HEK293 (cell line): ENCODE results near the gene OTX1.

ENCODE experiments used
- PRDM1 ChIP-seq: fragments of 450-650 bp; formaldehyde crosslinking; IDR thresholded peaks from 2 replicates; pipeline ENCODE4; 2016; ENCODE audit warnings: missing biosample characterization, missing genetic modification characterization
- SETDB1 ChIP-seq: IDR thresholded peaks from one replicate; pipeline ENCODE4 v1.6.1; 2017; ENCODE audit warnings: mild to moderate bottlenecking, low read length, moderate library complexity, mixed read lengths; ENCODE audit not compliant: insufficient read length
- ZNF121 ChIP-seq: fragments of 450-650 bp; formaldehyde crosslinking; IDR thresholded peaks from 2 replicates; pipeline ENCODE4 v1.5.1; 2016; ENCODE audit warnings: missing biosample characterization, missing genetic modification characterization
- ZNF155 ChIP-seq: fragments of 450-650 bp; formaldehyde crosslinking; IDR thresholded peaks from 2 replicates; pipeline ENCODE4 v1.5.1; 2016; ENCODE audit warnings: missing biosample characterization, missing genetic modification characterization
- ZNF169 ChIP-seq: fragments of 450-650 bp; formaldehyde crosslinking; IDR thresholded peaks from 2 replicates; pipeline ENCODE4 v1.5.1; 2016; ENCODE audit warnings: missing biosample characterization, missing genetic modification characterization
- ZNF302 ChIP-seq: fragments of 450-650 bp; formaldehyde crosslinking; IDR thresholded peaks from 2 replicates; pipeline ENCODE4 v1.5.1; 2016; ENCODE audit warnings: missing biosample characterization, missing genetic modification characterization, low read depth
- ZNF555 ChIP-seq: fragments of 450-650 bp; formaldehyde crosslinking; conservative IDR thresholded peaks from 2 replicates; pipeline ENCODE4 v1.5.1; 2017; ENCODE audit warnings: missing biosample characterization, mild to moderate bottlenecking, missing genetic modification characterization, inconsistent platforms
- ZNF626 ChIP-seq: fragments of 450-650 bp; sonication (Bioruptor Pico); formaldehyde crosslinking; IDR thresholded peaks from 2 replicates; pipeline ENCODE4 v1.5.1; 2018; ENCODE audit warnings: missing biosample characterization, missing genetic modification characterization, inconsistent platforms
- ZNF670 ChIP-seq: fragments of 450-650 bp; formaldehyde crosslinking; IDR thresholded peaks from 2 replicates; pipeline ENCODE4 v1.5.1; 2016; ENCODE audit warnings: missing biosample characterization, missing genetic modification characterization, low read depth
- TF ChIP-seq, protein P1 (sequence below): fragments of 450-650 bp; formaldehyde crosslinking; IDR thresholded peaks from 2 replicates; pipeline ENCODE4 v1.5.1; 2016; ENCODE audit warnings: missing biosample characterization, missing genetic modification characterization
- TF ChIP-seq, protein P2 (sequence below): fragments of 450-650 bp; formaldehyde crosslinking; IDR thresholded peaks from 2 replicates; pipeline ENCODE4 v1.5.1; 2016; ENCODE audit warnings: missing biosample characterization, missing genetic modification characterization

GRCh38 chr2:63060472-63060991 lies 9.9 kb downstream of the OTX1 start:
- TF ChIP-seq SETDB1 (no peak), ZNF626 (tag by site-specific recombination) (no peak), ZNF555 (tag by site-specific recombination) (no peak), PRDM1 (tag by site-specific recombination) (no peak), ZNF121 (tag by site-specific recombination) (no peak), ZNF302 (tag by site-specific recombination) (no peak), ZNF169 (tag by site-specific recombination) (no peak), ZNF670 (no peak), ZNF155 (tag by site-specific recombination) (no peak)
- TF ChIP-seq, protein P1, sequence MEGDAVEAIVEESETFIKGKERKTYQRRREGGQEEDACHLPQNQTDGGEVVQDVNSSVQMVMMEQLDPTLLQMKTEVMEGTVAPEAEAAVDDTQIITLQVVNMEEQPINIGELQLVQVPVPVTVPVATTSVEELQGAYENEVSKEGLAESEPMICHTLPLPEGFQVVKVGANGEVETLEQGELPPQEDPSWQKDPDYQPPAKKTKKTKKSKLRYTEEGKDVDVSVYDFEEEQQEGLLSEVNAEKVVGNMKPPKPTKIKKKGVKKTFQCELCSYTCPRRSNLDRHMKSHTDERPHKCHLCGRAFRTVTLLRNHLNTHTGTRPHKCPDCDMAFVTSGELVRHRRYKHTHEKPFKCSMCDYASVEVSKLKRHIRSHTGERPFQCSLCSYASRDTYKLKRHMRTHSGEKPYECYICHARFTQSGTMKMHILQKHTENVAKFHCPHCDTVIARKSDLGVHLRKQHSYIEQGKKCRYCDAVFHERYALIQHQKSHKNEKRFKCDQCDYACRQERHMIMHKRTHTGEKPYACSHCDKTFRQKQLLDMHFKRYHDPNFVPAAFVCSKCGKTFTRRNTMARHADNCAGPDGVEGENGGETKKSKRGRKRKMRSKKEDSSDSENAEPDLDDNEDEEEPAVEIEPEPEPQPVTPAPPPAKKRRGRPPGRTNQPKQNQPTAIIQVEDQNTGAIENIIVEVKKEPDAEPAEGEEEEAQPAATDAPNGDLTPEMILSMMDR (tag by site-specific recombination): no peak
- TF ChIP-seq, protein P2, sequence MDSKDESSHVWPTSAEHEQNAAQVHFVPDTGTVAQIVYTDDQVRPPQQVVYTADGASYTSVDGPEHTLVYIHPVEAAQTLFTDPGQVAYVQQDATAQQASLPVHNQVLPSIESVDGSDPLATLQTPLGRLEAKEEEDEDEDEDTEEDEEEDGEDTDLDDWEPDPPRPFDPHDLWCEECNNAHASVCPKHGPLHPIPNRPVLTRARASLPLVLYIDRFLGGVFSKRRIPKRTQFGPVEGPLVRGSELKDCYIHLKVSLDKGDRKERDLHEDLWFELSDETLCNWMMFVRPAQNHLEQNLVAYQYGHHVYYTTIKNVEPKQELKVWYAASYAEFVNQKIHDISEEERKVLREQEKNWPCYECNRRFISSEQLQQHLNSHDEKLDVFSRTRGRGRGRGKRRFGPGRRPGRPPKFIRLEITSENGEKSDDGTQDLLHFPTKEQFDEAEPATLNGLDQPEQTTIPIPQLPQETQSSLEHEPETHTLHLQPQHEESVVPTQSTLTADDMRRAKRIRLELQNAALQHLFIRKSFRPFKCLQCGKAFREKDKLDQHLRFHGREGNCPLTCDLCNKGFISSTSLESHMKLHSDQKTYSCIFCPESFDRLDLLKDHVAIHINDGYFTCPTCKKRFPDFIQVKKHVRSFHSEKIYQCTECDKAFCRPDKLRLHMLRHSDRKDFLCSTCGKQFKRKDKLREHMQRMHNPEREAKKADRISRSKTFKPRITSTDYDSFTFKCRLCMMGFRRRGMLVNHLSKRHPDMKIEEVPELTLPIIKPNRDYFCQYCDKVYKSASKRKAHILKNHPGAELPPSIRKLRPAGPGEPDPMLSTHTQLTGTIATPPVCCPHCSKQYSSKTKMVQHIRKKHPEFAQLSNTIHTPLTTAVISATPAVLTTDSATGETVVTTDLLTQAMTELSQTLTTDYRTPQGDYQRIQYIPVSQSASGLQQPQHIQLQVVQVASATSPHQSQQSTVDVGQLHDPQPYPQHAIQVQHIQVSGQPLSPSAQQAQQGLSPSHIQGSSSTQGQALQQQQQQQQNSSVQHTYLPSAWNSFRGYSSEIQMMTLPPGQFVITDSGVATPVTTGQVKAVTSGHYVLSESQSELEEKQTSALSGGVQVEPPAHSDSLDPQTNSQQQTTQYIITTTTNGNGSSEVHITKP (tag by site-specific recombination): no peak
